ENCODE measurements around the gene ERG28.

DNA sequence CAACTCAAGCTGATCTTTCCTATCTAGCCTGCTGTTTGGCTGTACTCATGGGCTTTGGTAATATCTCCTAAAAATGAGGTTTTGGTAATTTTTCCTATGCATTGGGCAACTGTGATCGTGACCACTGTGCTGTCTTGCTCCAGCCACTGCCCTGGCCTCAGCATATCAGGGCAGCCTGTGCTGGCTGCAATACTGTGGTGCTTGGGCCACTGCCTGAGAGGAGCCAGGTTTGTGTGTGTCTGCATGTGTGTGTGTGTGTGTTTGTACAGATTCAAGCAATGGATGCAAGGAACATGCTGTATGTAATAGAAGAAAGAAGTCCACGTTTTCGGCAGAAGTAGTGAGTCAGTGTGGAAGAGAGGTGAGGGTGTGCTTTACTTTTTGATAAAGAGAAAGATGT, 13.0 kb downstream of the ERG28 start:
- TF ChIP-seq, protein P1, sequence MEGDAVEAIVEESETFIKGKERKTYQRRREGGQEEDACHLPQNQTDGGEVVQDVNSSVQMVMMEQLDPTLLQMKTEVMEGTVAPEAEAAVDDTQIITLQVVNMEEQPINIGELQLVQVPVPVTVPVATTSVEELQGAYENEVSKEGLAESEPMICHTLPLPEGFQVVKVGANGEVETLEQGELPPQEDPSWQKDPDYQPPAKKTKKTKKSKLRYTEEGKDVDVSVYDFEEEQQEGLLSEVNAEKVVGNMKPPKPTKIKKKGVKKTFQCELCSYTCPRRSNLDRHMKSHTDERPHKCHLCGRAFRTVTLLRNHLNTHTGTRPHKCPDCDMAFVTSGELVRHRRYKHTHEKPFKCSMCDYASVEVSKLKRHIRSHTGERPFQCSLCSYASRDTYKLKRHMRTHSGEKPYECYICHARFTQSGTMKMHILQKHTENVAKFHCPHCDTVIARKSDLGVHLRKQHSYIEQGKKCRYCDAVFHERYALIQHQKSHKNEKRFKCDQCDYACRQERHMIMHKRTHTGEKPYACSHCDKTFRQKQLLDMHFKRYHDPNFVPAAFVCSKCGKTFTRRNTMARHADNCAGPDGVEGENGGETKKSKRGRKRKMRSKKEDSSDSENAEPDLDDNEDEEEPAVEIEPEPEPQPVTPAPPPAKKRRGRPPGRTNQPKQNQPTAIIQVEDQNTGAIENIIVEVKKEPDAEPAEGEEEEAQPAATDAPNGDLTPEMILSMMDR (IDR thresholded peaks at IDR 0.05), result no peak
- TF ChIP-seq CHD4 (IDR thresholded peaks at IDR 0.05; ENCODE audit: borderline replicate concordance) (no peak), BHLHE40 (IDR thresholded peaks at IDR 0.05; ENCODE audit: low read depth, low read length) (no peak), SREBF2 (IDR thresholded peaks at IDR 0.05) (no peak), POLR2A (IDR thresholded peaks at IDR 0.05; ENCODE audit: low read length) (no peak), KDM1A (IDR thresholded peaks at IDR 0.05; ENCODE audit: low read depth) (no peak), NFE2L2 (conservative IDR thresholded peaks at IDR 0.05; ENCODE audit: low read length) (no peak), JUN (IDR thresholded peaks at IDR 0.05) (no peak), RAD21 (conservative IDR thresholded peaks at IDR 0.05 in 1 of 2, IDR thresholded peaks at IDR 0.05 in 1 of 2) (no peak)
- TF ChIP-seq, protein P2, sequence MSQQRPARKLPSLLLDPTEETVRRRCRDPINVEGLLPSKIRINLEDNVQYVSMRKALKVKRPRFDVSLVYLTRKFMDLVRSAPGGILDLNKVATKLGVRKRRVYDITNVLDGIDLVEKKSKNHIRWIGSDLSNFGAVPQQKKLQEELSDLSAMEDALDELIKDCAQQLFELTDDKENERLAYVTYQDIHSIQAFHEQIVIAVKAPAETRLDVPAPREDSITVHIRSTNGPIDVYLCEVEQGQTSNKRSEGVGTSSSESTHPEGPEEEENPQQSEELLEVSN (IDR thresholded peaks at IDR 0.05; ENCODE audit: borderline replicate concordance, low read depth), result no peak
- TF ChIP-seq, protein P3, sequence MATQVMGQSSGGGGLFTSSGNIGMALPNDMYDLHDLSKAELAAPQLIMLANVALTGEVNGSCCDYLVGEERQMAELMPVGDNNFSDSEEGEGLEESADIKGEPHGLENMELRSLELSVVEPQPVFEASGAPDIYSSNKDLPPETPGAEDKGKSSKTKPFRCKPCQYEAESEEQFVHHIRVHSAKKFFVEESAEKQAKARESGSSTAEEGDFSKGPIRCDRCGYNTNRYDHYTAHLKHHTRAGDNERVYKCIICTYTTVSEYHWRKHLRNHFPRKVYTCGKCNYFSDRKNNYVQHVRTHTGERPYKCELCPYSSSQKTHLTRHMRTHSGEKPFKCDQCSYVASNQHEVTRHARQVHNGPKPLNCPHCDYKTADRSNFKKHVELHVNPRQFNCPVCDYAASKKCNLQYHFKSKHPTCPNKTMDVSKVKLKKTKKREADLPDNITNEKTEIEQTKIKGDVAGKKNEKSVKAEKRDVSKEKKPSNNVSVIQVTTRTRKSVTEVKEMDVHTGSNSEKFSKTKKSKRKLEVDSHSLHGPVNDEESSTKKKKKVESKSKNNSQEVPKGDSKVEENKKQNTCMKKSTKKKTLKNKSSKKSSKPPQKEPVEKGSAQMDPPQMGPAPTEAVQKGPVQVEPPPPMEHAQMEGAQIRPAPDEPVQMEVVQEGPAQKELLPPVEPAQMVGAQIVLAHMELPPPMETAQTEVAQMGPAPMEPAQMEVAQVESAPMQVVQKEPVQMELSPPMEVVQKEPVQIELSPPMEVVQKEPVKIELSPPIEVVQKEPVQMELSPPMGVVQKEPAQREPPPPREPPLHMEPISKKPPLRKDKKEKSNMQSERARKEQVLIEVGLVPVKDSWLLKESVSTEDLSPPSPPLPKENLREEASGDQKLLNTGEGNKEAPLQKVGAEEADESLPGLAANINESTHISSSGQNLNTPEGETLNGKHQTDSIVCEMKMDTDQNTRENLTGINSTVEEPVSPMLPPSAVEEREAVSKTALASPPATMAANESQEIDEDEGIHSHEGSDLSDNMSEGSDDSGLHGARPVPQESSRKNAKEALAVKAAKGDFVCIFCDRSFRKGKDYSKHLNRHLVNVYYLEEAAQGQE (IDR thresholded peaks at IDR 0.05), result no peak
- TF ChIP-seq, protein P4, sequence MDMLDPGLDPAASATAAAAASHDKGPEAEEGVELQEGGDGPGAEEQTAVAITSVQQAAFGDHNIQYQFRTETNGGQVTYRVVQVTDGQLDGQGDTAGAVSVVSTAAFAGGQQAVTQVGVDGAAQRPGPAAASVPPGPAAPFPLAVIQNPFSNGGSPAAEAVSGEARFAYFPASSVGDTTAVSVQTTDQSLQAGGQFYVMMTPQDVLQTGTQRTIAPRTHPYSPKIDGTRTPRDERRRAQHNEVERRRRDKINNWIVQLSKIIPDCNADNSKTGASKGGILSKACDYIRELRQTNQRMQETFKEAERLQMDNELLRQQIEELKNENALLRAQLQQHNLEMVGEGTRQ (IDR thresholded peaks at IDR 0.05), result no peak
